SK-N-SH (cell line): Measurements from ENCODE around the gene MGME1.

ENCODE experiments used
- TF ChIP-seq, protein P1 (sequence below): IDR thresholded peaks from 2 replicates; pipeline ENCODE4 v1.4.0; 2012; ENCODE audit warnings: low read depth, borderline replicate concordance
- TF ChIP-seq, protein P2 (sequence below): fragments of 200-600 bp; sonication (generic); IDR thresholded peaks from 2 replicates; pipeline ENCODE4 v1.6.1; 2017; ENCODE audit warnings: antibody characterized with exemption, mild to moderate bottlenecking, moderate library complexity

- TF ChIP-seq, protein P1, sequence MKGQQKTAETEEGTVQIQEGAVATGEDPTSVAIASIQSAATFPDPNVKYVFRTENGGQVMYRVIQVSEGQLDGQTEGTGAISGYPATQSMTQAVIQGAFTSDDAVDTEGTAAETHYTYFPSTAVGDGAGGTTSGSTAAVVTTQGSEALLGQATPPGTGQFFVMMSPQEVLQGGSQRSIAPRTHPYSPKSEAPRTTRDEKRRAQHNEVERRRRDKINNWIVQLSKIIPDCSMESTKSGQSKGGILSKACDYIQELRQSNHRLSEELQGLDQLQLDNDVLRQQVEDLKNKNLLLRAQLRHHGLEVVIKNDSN, result no peak
- TF ChIP-seq, protein P2, sequence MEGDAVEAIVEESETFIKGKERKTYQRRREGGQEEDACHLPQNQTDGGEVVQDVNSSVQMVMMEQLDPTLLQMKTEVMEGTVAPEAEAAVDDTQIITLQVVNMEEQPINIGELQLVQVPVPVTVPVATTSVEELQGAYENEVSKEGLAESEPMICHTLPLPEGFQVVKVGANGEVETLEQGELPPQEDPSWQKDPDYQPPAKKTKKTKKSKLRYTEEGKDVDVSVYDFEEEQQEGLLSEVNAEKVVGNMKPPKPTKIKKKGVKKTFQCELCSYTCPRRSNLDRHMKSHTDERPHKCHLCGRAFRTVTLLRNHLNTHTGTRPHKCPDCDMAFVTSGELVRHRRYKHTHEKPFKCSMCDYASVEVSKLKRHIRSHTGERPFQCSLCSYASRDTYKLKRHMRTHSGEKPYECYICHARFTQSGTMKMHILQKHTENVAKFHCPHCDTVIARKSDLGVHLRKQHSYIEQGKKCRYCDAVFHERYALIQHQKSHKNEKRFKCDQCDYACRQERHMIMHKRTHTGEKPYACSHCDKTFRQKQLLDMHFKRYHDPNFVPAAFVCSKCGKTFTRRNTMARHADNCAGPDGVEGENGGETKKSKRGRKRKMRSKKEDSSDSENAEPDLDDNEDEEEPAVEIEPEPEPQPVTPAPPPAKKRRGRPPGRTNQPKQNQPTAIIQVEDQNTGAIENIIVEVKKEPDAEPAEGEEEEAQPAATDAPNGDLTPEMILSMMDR, result no peak
These were observed 52.1 kb downstream of the MGME1 start for GRCh38 chr20:18020931-18021330.
